Activated T-helper 2 cell treated with anti-CD3 and anti-CD28 coated beads, Interferon-gamma antibody, Interleukin-2, Interleukin-4, amounts not matched to agents 10 μg/mL and 5 μg/mL and 100 μg/mL, durations not matched to agents 14 hours and 24 hours and 36 hours (primary cell): Measurements from ENCODE around the gene DLGAP4. TPM values are rescaled to one million over a fixed set of nuclear protein-coding genes. Genes with fewer than 3 reads are reported as not detected.

Experiments used
- DNase-seq: peaks from one replicate; pipeline ENCODE4 v3.0.0; 2021; ENCODE audit warnings: low spot score
- H3K27ac Mint-ChIP-seq: one replicate; pipeline ENCODE4 v1.8.0; 2021; ENCODE audit warnings: mixed read lengths
- H3K27me3 Mint-ChIP-seq: one replicate; pipeline ENCODE4 v1.8.0; 2021; ENCODE audit warnings: low read depth, mixed read lengths
- H3K36me3 Mint-ChIP-seq: one replicate; pipeline ENCODE4 v1.8.0; 2021; ENCODE audit warnings: low read depth, mixed read lengths
- H3K4me1 Mint-ChIP-seq: one replicate; pipeline ENCODE4 v1.8.0; 2021; ENCODE audit warnings: low read depth, mixed read lengths
- H3K4me3 Mint-ChIP-seq: one replicate; pipeline ENCODE4 v1.8.0; 2021; ENCODE audit warnings: low read depth, mild to moderate bottlenecking, moderate library complexity, mixed read lengths
- H3K9me3 Mint-ChIP-seq: one replicate; pipeline ENCODE4 v1.8.0; 2021; ENCODE audit warnings: mixed read lengths
- intact Hi-C: fragments of 100-400 bp; cut with micrococcal nuclease; formaldehyde crosslinking; loops from one replicate; pipeline ENCODE4 v1.15.1; 2023
- total RNA-seq: library from RNA; stranded (reverse); gene quantifications from 2 replicates; pipeline ENCODE4 v1.2.3, GENCODE V29; 2022

DLGAP4 gene
- total RNA-seq, 1 donor from 2014 or later: 37.4 TPM

DNA sequence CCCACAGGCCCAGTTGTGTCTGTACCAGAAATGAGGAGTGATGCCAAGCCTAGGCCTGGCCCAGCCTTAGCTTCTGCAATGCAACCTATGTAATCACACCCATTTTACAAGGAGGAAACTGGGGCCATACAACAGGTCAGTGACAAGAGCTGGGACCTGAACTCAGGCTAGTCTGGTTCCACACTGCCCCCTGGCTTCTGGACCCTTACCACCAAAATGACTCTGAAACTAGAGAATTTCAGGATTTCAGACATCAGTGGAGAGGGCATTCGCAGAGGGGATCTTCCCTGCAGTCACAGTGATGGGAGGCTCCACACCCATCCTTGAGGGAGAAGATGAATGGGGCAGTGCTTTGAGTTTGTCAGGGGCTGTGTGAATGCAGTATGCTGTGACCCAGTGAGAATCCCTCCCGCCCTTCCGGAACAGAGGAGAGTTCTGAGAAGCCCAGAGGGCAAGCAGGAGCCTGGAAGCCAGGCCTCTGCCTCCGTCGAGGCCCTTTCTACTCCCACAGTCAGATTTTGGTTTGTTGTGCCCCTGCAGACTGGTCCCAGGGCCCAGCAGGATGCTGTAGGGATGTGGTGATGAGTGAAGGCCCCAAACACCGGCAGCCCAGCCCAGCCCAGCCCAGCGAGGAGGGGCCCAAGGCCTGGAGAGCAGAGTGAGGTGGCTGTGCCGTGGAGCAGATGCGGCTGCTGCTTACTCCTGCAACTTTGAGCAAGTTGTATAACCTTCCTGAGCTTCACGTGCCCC lies 187.1 kb downstream of the DLGAP4 start:
- peaks cover 6% of the 10 kb centered on the region for H3K36me3 Mint-ChIP-seq
- H3K4me1 Mint-ChIP-seq: peaks cover 28% of the 10 kb centered on the region
- no peak overlapping the region for H3K4me3 Mint-ChIP-seq
- no peaks in the 10 kb centered on the region for H3K27me3 Mint-ChIP-seq
- DNase-seq: no peak
- no peaks in the 10 kb centered on the region for H3K9me3 Mint-ChIP-seq
- peak overlapping the region; percentile 28 for H3K27ac Mint-ChIP-seq
- intact Hi-C loops: loop anchor here (2.0 kb wide), 2 partner anchors 26 to 28 kb away; no protein-coding TSS in a partner anchor

DNA sequence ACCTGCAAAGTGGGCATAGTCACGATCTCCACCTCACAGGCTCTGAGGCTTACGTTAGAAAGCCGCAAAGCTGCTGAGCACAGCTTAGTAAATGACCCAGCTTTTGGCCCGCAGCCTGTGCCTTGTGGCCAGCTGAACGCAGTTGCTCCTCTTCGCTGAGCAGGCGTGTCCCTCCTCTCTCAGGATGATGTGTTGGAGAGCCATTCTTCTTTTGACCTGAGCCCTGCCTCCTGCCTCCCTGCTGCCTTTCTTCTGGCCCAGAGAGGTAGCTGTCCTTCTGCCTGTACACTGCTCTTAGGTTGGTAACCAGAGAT lies 187.6 kb downstream of the DLGAP4 start:
- intact Hi-C loops: loop anchor here (2.0 kb wide), 2 partner anchors 25 to 29 kb away; no protein-coding TSS in a partner anchor
- no peaks in the 10 kb centered on the region for H3K9me3 Mint-ChIP-seq
- H3K36me3 Mint-ChIP-seq: peaks cover 9% of the 10 kb centered on the region

DNA sequence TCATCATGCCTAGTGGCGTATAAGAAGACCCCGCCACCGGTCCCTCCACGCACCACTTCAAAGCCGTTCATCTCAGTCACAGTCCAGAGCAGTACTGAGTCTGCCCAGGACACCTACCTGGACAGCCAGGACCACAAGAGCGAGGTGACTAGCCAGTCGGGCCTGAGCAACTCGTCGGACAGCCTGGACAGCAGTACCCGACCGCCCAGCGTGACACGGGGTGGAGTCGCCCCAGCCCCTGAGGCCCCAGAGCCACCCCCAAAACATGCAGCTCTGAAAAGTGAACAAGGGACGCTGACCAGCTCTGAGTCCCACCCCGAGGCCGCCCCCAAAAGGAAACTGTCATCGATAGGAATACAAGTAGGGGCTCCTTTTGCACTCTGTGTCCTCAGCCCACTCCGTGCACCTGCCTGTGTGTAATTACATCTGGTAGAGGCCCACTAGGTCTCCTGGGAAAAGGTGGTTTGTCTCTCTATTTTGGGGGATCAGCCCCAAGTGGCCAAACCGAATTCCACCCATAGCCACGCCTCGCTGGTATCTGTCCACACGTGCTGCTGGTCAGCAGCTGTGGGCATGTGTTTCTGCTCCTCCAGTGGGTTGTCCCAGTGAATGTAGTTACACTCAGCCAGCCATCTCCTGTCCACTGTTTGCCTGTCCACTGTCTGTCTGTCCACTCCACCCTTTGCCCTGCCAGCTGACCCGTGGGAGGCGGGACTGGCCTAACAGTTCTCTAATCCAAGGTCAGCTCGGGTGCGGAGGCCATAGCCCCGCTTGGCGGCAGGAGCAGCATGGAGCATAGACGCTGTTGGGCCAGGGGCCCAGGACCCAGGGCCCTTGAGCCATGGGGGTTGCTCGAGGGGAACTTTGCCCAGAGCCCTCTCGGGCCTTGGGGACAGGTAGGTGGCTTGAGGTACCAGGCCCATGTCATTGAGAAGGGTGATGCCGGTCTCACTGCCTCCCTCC lies 190.8 kb downstream of the DLGAP4 start:
- H3K36me3 Mint-ChIP-seq: peaks cover 12% of the 10 kb centered on the region

More for the DNA sequence above, 187.6 kb downstream of the DLGAP4 start:
- DNase-seq: no peak
- Mint-ChIP-seq H3K27ac (peak overlapping the region; percentile 28), H3K4me3 (no peak overlapping the region), H3K4me1 (peaks cover 28% of the 10 kb centered on the region), H3K27me3 (no peaks in the 10 kb centered on the region)

DNA sequence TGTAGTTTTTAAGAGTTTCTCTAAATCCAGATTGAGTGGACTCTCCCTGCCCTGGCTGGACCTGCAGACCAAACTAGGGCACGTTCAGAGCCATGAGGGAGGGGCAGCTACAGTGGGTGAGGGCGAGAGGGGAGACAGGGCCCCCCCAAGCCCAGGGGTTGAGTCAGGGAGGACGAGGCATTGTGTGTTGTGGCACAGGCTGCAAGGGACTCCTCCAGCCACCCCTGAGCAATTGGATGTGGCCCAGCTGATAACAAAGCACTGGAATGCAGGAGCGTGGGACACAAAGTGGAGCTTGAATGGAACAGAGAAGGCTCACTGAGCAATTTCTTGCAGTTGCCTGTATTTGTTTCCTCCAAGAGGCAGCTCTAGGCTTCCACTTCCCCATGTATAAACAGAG lies 191.7 kb downstream of the DLGAP4 start:
- DNase-seq: no peak
- no peaks in the 10 kb centered on the region for H3K9me3 Mint-ChIP-seq
- H3K36me3 Mint-ChIP-seq: peaks cover 12% of the 10 kb centered on the region
- no peaks in the 10 kb centered on the region for H3K27me3 Mint-ChIP-seq
- no peak overlapping the region for H3K27ac Mint-ChIP-seq
- intact Hi-C loops: no loop called here
- no peak overlapping the region for H3K4me3 Mint-ChIP-seq
- peaks cover 11% of the 10 kb centered on the region for H3K4me1 Mint-ChIP-seq

More for the DNA sequence above, 190.8 kb downstream of the DLGAP4 start:
- H3K4me1 Mint-ChIP-seq: peaks cover 20% of the 10 kb centered on the region
- H3K4me3 Mint-ChIP-seq: no peak overlapping the region
- DNase-seq: no peak
- H3K27me3 Mint-ChIP-seq: no peaks in the 10 kb centered on the region
- no peak overlapping the region for H3K27ac Mint-ChIP-seq
- intact Hi-C loops: no loop called here
- no peaks in the 10 kb centered on the region for H3K9me3 Mint-ChIP-seq

DNA sequence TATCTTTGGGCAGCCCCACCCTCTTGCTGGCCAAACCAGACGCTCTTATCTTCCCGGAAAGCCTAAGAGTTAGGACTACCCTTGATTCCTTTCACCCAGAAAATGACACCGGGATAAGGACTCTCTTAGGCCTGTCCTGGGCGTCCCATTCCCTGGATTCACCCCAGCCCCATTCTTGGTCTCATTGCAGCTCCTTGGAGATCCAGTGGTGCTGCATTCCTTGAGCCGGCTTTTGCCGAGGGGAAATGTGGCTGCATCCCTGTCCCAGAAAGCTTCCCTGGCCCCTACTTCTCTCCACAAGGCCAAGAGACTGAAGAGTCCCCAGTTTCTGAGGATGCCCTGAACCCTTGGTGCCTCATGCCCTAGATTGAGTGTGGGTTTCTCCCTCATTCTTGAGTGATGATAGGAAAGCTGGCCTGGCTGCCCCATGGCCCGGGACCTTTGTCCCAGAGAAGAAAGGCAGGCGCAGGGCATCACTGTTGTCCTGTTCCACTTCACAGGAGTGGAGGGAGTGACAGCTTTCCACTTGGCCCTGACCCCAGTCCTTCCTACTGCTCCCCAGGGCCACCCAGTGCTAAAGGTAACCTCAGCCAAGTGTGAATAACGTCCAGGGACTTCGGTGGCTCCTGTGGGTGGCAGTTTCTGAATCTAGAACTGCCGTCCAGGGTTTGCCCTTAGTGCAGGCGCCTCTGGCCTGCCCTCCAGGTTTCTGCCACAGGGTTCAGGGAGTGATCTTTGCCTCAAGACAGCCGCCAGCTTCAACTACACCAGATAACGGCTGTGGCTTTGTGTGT lies 192.4 kb downstream of the DLGAP4 start:
- DNase-seq: no peak
- Mint-ChIP-seq H3K4me1 (peaks cover 11% of the 10 kb centered on the region), H3K9me3 (no peaks in the 10 kb centered on the region)

DNA sequence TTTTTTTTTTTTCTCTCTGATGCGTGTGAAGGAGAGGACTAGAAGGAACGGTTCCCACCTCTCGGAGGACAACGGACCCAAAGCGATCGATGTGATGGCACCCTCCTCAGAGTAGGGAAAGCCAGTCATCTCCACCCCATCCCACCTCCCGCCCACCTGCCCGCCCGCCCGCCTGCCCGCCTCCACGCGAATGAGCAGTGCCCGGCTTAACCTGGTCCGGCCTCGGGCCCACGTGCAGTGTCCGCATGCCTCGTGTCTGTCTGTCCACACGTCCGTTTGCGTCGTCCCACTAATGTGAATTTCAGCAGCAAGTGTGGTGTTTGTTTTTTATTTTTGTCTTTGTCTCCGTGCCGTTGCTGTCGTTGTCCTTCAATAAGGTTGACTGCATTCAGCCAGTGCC lies 193.1 kb downstream of the DLGAP4 start:
- Mint-ChIP-seq H3K4me3 (no peak overlapping the region), H3K4me1 (peaks cover 7% of the 10 kb centered on the region), H3K36me3 (peaks cover 15% of the 10 kb centered on the region), H3K27me3 (no peaks in the 10 kb centered on the region), H3K27ac (no peak overlapping the region), H3K9me3 (no peaks in the 10 kb centered on the region)
- intact Hi-C loops: no loop called here
- no peak for DNase-seq

More for the DNA sequence above, 192.4 kb downstream of the DLGAP4 start:
- Mint-ChIP-seq H3K4me3 (no peak overlapping the region), H3K27ac (no peak overlapping the region), H3K27me3 (no peaks in the 10 kb centered on the region), H3K36me3 (peaks cover 12% of the 10 kb centered on the region)
- intact Hi-C loops: no loop called here

DNA sequence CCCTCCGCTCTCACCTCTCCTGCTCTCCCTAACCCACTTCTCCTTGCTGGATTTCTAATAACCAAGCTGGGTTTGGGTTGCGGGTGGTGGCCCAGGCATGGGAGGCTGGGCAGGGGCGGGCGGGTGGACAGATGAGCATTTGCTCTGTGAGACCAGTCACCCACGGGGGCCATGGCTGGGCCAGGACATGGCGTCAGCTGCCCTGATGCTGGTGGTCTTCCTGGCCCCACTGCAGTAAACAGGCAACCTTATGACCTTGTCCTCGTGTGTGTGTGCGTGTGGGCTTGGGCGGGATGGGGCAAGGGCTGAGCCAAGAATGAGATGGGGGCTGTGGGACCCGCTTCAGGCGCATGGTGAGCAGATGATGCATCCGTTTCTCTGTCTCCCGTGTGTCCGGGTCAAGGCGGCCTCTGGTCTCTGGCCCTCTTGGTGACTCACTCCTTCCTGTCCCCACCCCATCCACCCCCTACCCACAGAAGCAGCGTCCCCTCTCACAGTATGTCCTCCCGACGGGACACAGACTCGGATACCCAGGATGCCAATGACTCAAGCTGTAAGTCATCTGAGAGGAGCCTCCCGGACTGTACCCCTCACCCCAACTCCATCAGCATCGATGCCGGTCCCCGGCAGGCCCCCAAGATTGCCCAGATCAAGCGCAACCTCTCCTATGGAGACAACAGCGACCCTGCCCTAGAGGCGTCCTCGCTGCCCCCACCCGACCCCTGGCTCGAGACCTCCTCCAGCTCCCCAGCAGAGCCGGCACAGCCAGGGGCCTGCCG lies 193.8 kb downstream of the DLGAP4 start:
- DNase-seq: no peak
- no peaks in the 10 kb centered on the region for H3K27me3 Mint-ChIP-seq
- no peak overlapping the region for H3K27ac Mint-ChIP-seq
- peaks cover 5% of the 10 kb centered on the region for H3K4me1 Mint-ChIP-seq
- no peak overlapping the region for H3K4me3 Mint-ChIP-seq
- intact Hi-C loops: no loop called here
- H3K36me3 Mint-ChIP-seq: peaks cover 18% of the 10 kb centered on the region
- H3K9me3 Mint-ChIP-seq: no peaks in the 10 kb centered on the region

DNA sequence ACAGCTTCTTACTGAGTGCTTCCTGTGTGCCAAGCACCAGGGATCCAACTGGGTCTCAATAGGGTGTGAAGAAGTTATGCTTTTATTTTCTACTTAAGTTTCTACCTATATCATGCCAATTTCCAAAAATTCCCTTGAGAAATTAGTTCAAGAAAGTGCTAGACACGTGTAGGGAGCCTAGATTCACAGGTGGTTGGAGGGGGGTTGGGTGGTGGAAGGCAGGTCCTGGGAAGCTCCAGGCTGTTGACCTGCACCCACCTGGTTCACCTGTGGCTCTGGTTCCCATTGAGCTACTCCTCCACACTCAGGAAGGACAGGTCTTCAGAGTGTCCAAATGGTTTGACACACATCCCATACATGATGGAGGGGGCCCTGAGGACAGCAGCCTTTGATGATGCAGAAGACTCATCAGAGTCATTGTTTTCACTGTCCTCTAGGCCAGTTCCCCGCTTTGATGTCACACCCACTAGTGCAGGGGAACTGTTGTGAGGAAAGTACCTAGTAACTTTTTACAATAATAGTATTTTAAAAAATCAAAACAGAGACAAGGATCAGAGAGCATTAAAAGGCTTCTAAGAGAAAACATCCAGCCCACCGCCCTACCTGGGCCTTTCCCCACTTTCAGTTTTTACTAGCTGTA lies 195.3 kb downstream of the DLGAP4 start:
- no peak for DNase-seq
- Mint-ChIP-seq H3K9me3 (no peaks in the 10 kb centered on the region), H3K27me3 (no peaks in the 10 kb centered on the region), H3K36me3 (peaks cover 18% of the 10 kb centered on the region), H3K4me1 (peaks cover 8% of the 10 kb centered on the region), H3K4me3 (no peak overlapping the region), H3K27ac (no peak overlapping the region)
- intact Hi-C loops: no loop called here

DNA sequence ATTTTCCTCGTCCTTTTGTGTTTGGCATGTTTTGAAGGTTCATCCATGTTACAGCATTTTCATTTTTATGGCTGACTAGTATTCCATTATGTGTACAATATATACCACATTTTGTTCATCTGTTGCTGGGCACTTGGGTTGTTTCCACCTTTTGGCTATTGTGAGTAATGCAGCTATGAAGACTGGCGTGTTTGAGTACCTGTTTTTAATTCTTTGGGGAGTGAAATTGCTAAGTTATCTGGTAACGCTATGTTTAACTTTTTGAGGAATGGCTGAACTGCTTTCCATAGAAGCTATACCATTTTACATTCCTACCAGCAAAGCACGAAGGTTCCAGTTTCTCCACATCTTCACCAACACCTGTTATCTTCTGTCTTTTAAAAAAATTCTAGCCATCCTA lies 198.2 kb downstream of the DLGAP4 start:
- H3K27ac Mint-ChIP-seq: no peak overlapping the region
- no peaks in the 10 kb centered on the region for H3K9me3 Mint-ChIP-seq
- H3K36me3 Mint-ChIP-seq: peaks cover 11% of the 10 kb centered on the region
- no peaks in the 10 kb centered on the region for H3K27me3 Mint-ChIP-seq
- intact Hi-C loops: no loop called here
- no peak overlapping the region for H3K4me3 Mint-ChIP-seq
- peaks cover 8% of the 10 kb centered on the region for H3K4me1 Mint-ChIP-seq
- no peak for DNase-seq

DNA sequence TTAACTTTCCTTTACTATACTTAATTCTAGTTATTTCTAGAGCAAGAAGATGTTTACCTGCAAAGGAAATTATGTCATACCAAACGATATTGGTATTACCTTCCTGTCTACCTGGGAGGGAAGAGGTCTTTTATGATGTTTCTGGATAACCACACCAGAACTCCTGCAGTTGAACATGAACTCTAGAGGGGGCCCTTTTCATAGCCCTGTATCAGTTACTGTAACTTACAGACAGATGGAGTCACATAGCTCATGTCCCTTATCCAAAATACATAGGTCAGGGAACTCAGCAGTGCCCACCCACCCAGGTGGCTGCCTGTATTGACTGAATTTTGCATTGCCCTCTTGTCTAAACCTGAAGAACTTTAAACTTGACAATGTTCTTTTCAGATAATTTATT lies 200.1 kb downstream of the DLGAP4 start:
- no peak for DNase-seq

DNA sequence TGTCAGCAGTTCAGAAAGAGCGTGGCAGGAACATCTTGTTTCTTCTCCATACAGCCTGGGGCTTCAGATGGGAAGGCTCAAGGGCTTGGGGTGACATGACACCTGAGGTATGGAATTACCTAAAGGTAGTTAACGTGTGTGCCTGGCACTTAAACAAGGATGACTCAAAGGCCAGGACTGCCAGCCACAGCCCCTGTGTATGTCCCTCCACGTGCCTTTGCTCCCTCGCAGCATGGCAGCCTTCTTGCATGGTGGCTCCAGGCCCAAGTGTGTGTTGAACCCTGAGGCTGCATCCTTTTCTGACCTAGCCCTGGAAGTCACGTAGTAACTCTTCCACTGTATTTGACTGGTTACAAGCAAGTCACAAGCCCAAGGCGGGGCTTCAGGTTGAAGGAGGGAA lies 201.6 kb downstream of the DLGAP4 start:
- H3K9me3 Mint-ChIP-seq: no peaks in the 10 kb centered on the region
- no peak overlapping the region for H3K4me3 Mint-ChIP-seq
- no peak for DNase-seq
- intact Hi-C loops: no loop called here
- H3K36me3 Mint-ChIP-seq: peaks cover 10% of the 10 kb centered on the region
- H3K27me3 Mint-ChIP-seq: no peaks in the 10 kb centered on the region
- H3K4me1 Mint-ChIP-seq: peaks cover 6% of the 10 kb centered on the region
- no peak overlapping the region for H3K27ac Mint-ChIP-seq

More for the DNA sequence above, 200.1 kb downstream of the DLGAP4 start:
- Mint-ChIP-seq H3K4me3 (no peak overlapping the region), H3K27me3 (no peaks in the 10 kb centered on the region), H3K36me3 (peaks cover 5% of the 10 kb centered on the region), H3K9me3 (no peaks in the 10 kb centered on the region), H3K27ac (no peak overlapping the region), H3K4me1 (peaks cover 8% of the 10 kb centered on the region)
- intact Hi-C loops: no loop called here
